IMR-90 (cell line): Measurements from ENCODE around the gene ARL14EPL. TPM values are rescaled to one million over a fixed set of nuclear protein-coding genes. Genes with fewer than 3 reads are reported as not detected.

ENCODE experiments used
- ATAC-seq: fragments of 200-7000 bp; cut with Tn5 transposase; 2 replicates; pipeline ENCODE4 v1.9.1; 2020; ENCODE audit warnings: low read depth, mild to moderate bottlenecking, moderate library complexity
- BruUV-seq: library from RNA; stranded (reverse); fragments of 400-500 nt; replicated peaks from 2 replicates; lab custom pipeline; 2021; lab: Mats Ljungman, UMichigan
- CTCF ChIA-PET: fragments of 300-600 bp; formaldehyde crosslinking; extraction: SDS; loops from one replicate; lab custom pipeline; 2021; ENCODE audit warnings: antibody characterized with exemption; lab: Yijun Ruan, JAX
- POLR2A ChIA-PET: fragments of 300-600 bp; sonication (Branson Sonifier 250); formaldehyde crosslinking; loops from one replicate; lab custom pipeline; 2022; ENCODE audit warnings: antibody characterized with exemption; ENCODE audit not compliant: unreplicated experiment; lab: Charles Lee
- DNase-seq: peaks from one replicate; pipeline ENCODE4 v3.0.0; 2013
- H2AFZ ChIP-seq: replicated peaks from 2 replicates; pipeline ENCODE3; 2013; ENCODE audit warnings: low read length, mild to moderate bottlenecking; ENCODE audit not compliant: poor library complexity
- H2AK5ac ChIP-seq: 2 replicates; pipeline ENCODE4 v1.6.1; 2013; ENCODE audit warnings: low read depth, low read length, inconsistent platforms
- H2AK9ac ChIP-seq: replicated peaks from 2 replicates; pipeline ENCODE3; 2013; ENCODE audit warnings: mild to moderate bottlenecking, low read depth, low read length, moderate library complexity; ENCODE audit not compliant: poor library complexity
- H2BK120ac ChIP-seq: 2 replicates; pipeline ENCODE4 v1.6.1; 2013; ENCODE audit warnings: low read depth, low read length, inconsistent platforms
- H2BK15ac ChIP-seq: 3 replicates; pipeline ENCODE4 v1.6.1; 2013; ENCODE audit warnings: low read depth, low read length, inconsistent platforms
- H2BK20ac ChIP-seq: 2 replicates; pipeline ENCODE4 v1.6.1; 2013; ENCODE audit warnings: low read depth, mild to moderate bottlenecking, inconsistent platforms, low read length, moderate library complexity
- H2BK5ac ChIP-seq: 2 replicates; pipeline ENCODE4 v1.6.1; 2013; ENCODE audit warnings: mild to moderate bottlenecking, low read depth, low read length, inconsistent platforms; ENCODE audit not compliant: poor library complexity, severe bottlenecking
- H3K14ac ChIP-seq: replicated peaks from 2 replicates; pipeline ENCODE4 v1.6.1; 2013; ENCODE audit warnings: low read depth, low read length, inconsistent platforms
- H3K18ac ChIP-seq: 2 replicates; pipeline ENCODE4 v1.6.1; 2013; ENCODE audit warnings: low read depth, low read length, control low read depth
- H3K23ac ChIP-seq: 2 replicates; pipeline ENCODE4 v1.6.1; 2013; ENCODE audit warnings: low read depth, low read length, inconsistent platforms
- H3K27ac ChIP-seq: 2 replicates; pipeline ENCODE4 v1.5.1; 2013; ENCODE audit warnings: mild to moderate bottlenecking, control low read depth, low read length; ENCODE audit not compliant: insufficient read depth
- H3K27me3 ChIP-seq: 2 replicates; pipeline ENCODE4 v1.6.1; 2013; ENCODE audit warnings: low read length; ENCODE audit not compliant: control insufficient read depth, insufficient read depth
- H3K36me3 ChIP-seq: 2 replicates; pipeline ENCODE4 v1.6.1; 2013; ENCODE audit warnings: low read length, mixed read lengths; ENCODE audit not compliant: control insufficient read depth, insufficient read depth
- H3K4ac ChIP-seq: 2 replicates; pipeline ENCODE4 v1.6.1; 2013; ENCODE audit warnings: low read depth, low read length, inconsistent platforms
- H3K4me1 ChIP-seq: 2 replicates; pipeline ENCODE4 v1.6.1; 2013; ENCODE audit warnings: low read length, mixed read lengths; ENCODE audit not compliant: control insufficient read depth, insufficient read depth
- H3K4me2 ChIP-seq: 2 replicates; pipeline ENCODE4 v1.6.1; 2013; ENCODE audit warnings: low read depth, mild to moderate bottlenecking, control low read depth, low read length, moderate library complexity
- H3K4me3 ChIP-seq: 2 replicates; pipeline ENCODE4 v1.5.1; 2013; ENCODE audit warnings: low read depth, mild to moderate bottlenecking, control low read depth, low read length, moderate library complexity; ENCODE audit not compliant: insufficient read depth
- H3K56ac ChIP-seq: 2 replicates; pipeline ENCODE4 v1.6.1; 2013; ENCODE audit warnings: low read length, inconsistent platforms; ENCODE audit not compliant: insufficient read depth; ENCODE audit errors: extremely low read depth
- H3K79me1 ChIP-seq, 2 experiments: 2 replicates each; pipeline ENCODE4 v1.6.1; 2013; ENCODE audit warnings: low read length in 2 of 2, inconsistent platforms in 1 of 2, low read depth in 1 of 2
- H3K9ac ChIP-seq: 2 replicates; pipeline ENCODE4 v1.6.1; 2013; ENCODE audit warnings: low read depth, low read length, control low read depth
- H3K9me1 ChIP-seq: 2 replicates; pipeline ENCODE4 v1.6.1; 2013; ENCODE audit warnings: low read length, inconsistent platforms; ENCODE audit not compliant: insufficient read depth
- H3K9me3 ChIP-seq: 2 replicates; pipeline ENCODE4 v1.6.1; 2013; ENCODE audit warnings: low read length; ENCODE audit not compliant: control insufficient read depth, insufficient read depth
- H4K20me1 ChIP-seq: 2 replicates; pipeline ENCODE4 v1.6.1; 2013; ENCODE audit warnings: low read length, inconsistent platforms; ENCODE audit not compliant: insufficient read depth
- H4K5ac ChIP-seq: 2 replicates; pipeline ENCODE4 v1.6.1; 2013; ENCODE audit warnings: mild to moderate bottlenecking, low read depth, low read length, control low read depth
- H4K8ac ChIP-seq, 2 experiments: 2 replicates each; pipeline ENCODE4 v1.6.1; 2013; ENCODE audit warnings: low read depth in 2 of 2, low read length in 2 of 2, control low read depth in 1 of 2, inconsistent platforms in 1 of 2
- H4K91ac ChIP-seq: 2 replicates; pipeline ENCODE4 v1.6.1; 2013; ENCODE audit warnings: low read depth, low read length, inconsistent platforms; ENCODE audit not compliant: insufficient read depth
- RAD21 ChIP-seq: IDR thresholded peaks from 2 replicates; pipeline ENCODE4 v1.6.1; 2012; ENCODE audit warnings: low read length, improper control_type of control experiment
- WGBS, 2 experiments: methylation state at CpG; one replicate each; pipeline versions ENCODE4 v1.1.5 to v1.1.7; 2013; ENCODE audit warnings: missing lambda C conversion rate in 2 of 2; ENCODE audit not compliant: insufficient read length in 1 of 2; ENCODE audit errors: extremely low coverage in 2 of 2; 5-methylcytosine and 5-hydroxymethylcytosine counted together
- dilution Hi-C: fragments of 300-500 bp; cut with HindIII; formaldehyde crosslinking; loops from one replicate; pipeline ENCODE4 v1.14.3; 2018; ENCODE audit warnings: low sequenced_read_pairs; ENCODE audit not compliant: unreplicated experiment
- in situ Hi-C: fragments of 300-500 bp; cut with MboI; formaldehyde crosslinking; loops from 3 replicates; pipeline ENCODE4 v1.14.3; 2019; ENCODE audit warnings: low sequenced_read_pairs, inconsistent platforms, mixed read lengths
- intact Hi-C: fragments of 100-400 bp; cut with micrococcal nuclease; formaldehyde crosslinking; loops from 2 replicates; pipeline ENCODE4 v1.10.0; 2022
- polyA plus RNA-seq, 3 experiments: library from polyadenylated mRNA; depleted of rRNA; stranded (reverse); fragments of >200 nt; gene quantifications; 2 replicates each; pipeline ENCODE4 v1.2.3, GENCODE V29; 2012; ENCODE audit warnings: low replicate concordance in 1 of 3
- total RNA-seq: library from RNA; depleted of rRNA; stranded (reverse); fragments of >200 nt; gene quantifications from 2 replicates; pipeline ENCODE4 v1.2.3, GENCODE V29; 2012

The ARL14EPL gene
- total and polyA plus RNA-seq, 2 of the 4 experiments (the other 2 are of a cell fraction): not detected

GRCh38 chr5:115983519-115983918, 48.8 kb upstream of the ARL14EPL start:
- Histone ChIP-seq H3K4ac (no peak overlapping the region), H3K18ac (no peak overlapping the region), H2BK5ac (no peak overlapping the region), H3K79me1 (no peaks in the 10 kb centered on the region; a peak in 1 of 4 replicates), H2AK9ac (no peak overlapping the region), H4K5ac (no peak overlapping the region), H2BK120ac (no peak overlapping the region), H2BK20ac (no peak overlapping the region), H3K56ac (no peak overlapping the region), H2BK15ac (no peak overlapping the region), H3K9ac (no peak overlapping the region), H3K4me1 (peaks cover 14% of the 10 kb centered on the region), H3K9me1 (peaks cover 11% of the 10 kb centered on the region; the same call in 1 of the 2 replicates), H4K8ac (no peak overlapping the region), H3K4me3 (no peak overlapping the region), H3K27me3 (no peaks in the 10 kb centered on the region), H4K91ac (no peak overlapping the region), H3K27ac (no peak overlapping the region), H2AFZ (no peak overlapping the region), H4K20me1 (no peaks in the 10 kb centered on the region; the same call in 1 of the 2 replicates), H3K14ac (no peak overlapping the region), H3K9me3 (no peaks in the 10 kb centered on the region), H3K36me3 (no peaks in the 10 kb centered on the region), H3K23ac (no peak overlapping the region), H2AK5ac (no peak overlapping the region), H3K4me2 (no peak overlapping the region)
- no peak for ATAC-seq
- no peak for TF ChIP-seq RAD21
- ChIA-PET CTCF (no interaction called here), POLR2A (no interaction called here)
- intact Hi-C loops (no loop called here), dilution Hi-C loops (no loop called here), in situ Hi-C loops (no loop called here)
- no TSS peak for BruUV-seq
- no peak for DNase-seq
- WGBS, 2 experiments: no CpG with 5 or more reads among the region's 1 CpG
